ENCODE results near the gene CNPY3. TPM values are rescaled to one million over a fixed set of nuclear protein-coding genes. Genes with fewer than 3 reads are reported as not detected.
A peak's percentile ranks its signal among the peaks of the same experiment; 100 is the strongest.

Gene CNPY3
- total RNA-seq, 1 donor from 2014 or later = 14.0 TPM

GRCh38 chr6:42916288-42916687, 13.0 kb upstream of the CNPY3 start:
- Histone ChIP-seq H3K4me3 (ENCODE audit: low read depth, low read length) (no peak overlapping the region), H3K27me3 (ENCODE audit: control insufficient read depth, insufficient read depth, low read length) (no peaks in the 10 kb centered on the region), H3K36me3 (ENCODE audit: control insufficient read depth, insufficient read depth, low read length) (no peaks in the 10 kb centered on the region)
- no peak for TF ChIP-seq CTCF (IDR thresholded peaks at IDR 0.05; ENCODE audit: insufficient read depth, low read length, severe bottlenecking)
- DNase-seq (ENCODE audit: low read depth) (no peak), FAIRE-seq (peak; percentile 52)

- DNase-seq (ENCODE audit: low read depth) = no peak
Observed at GRCh38 chr6:42921801-42922200, 7.5 kb upstream of the CNPY3 start.

GRCh38 chr6:42923666-42924065, 5.6 kb upstream of the CNPY3 start:
- FAIRE-seq = no peak
- Histone ChIP-seq H3K36me3 (ENCODE audit: control insufficient read depth, insufficient read depth, low read length) (no peaks in the 10 kb centered on the region), H3K4me3 (ENCODE audit: low read depth, low read length) (no peak overlapping the region), H3K27me3 (ENCODE audit: control insufficient read depth, insufficient read depth, low read length) (no peaks in the 10 kb centered on the region)
- TF ChIP-seq CTCF (IDR thresholded peaks at IDR 0.05; ENCODE audit: insufficient read depth, low read length, severe bottlenecking) = no peak
- no peak for DNase-seq (ENCODE audit: low read depth)

More at GRCh38 chr6:42921801-42922200, 7.5 kb upstream of the CNPY3 start:
- no peak for TF ChIP-seq CTCF (IDR thresholded peaks at IDR 0.05; ENCODE audit: insufficient read depth, low read length, severe bottlenecking)
- no peaks in the 10 kb centered on the region for H3K36me3 ChIP-seq (ENCODE audit: control insufficient read depth, insufficient read depth, low read length)
- no peaks in the 10 kb centered on the region for H3K27me3 ChIP-seq (ENCODE audit: control insufficient read depth, insufficient read depth, low read length)
- no peak overlapping the region for H3K4me3 ChIP-seq (ENCODE audit: low read depth, low read length)
- FAIRE-seq = no peak

GRCh38 chr6:42925248-42925857, 3.9 kb upstream of the CNPY3 start:
- H3K27me3 ChIP-seq (ENCODE audit: control insufficient read depth, insufficient read depth, low read length) = no peaks in the 10 kb centered on the region
- no peak for DNase-seq (ENCODE audit: low read depth)
- no peak overlapping the region for H3K4me3 ChIP-seq (ENCODE audit: low read depth, low read length)
- no peak for FAIRE-seq
- H3K36me3 ChIP-seq (ENCODE audit: control insufficient read depth, insufficient read depth, low read length) = no peaks in the 10 kb centered on the region
- TF ChIP-seq CTCF (IDR thresholded peaks at IDR 0.05; ENCODE audit: insufficient read depth, low read length, severe bottlenecking) = no peak

GRCh38 chr6:42929821-42930360, 611 bp downstream of the CNPY3 start:
- Histone ChIP-seq H3K4me3 (ENCODE audit: low read depth, low read length) (peak overlapping the region; percentile 59), H3K36me3 (ENCODE audit: control insufficient read depth, insufficient read depth, low read length) (peaks cover 4% of the 10 kb centered on the region), H3K27me3 (ENCODE audit: control insufficient read depth, insufficient read depth, low read length) (no peaks in the 10 kb centered on the region)
- peak; percentile 78 for DNase-seq (ENCODE audit: low read depth)
- no peak for TF ChIP-seq CTCF (IDR thresholded peaks at IDR 0.05; ENCODE audit: insufficient read depth, low read length, severe bottlenecking)
- no peak for FAIRE-seq

- H3K4me3 ChIP-seq (ENCODE audit: low read depth, low read length) = no peak overlapping the region
- H3K36me3 ChIP-seq (ENCODE audit: control insufficient read depth, insufficient read depth, low read length) = peaks cover 11% of the 10 kb centered on the region
- FAIRE-seq (no peak), DNase-seq (ENCODE audit: low read depth) (no peak)
- no peaks in the 10 kb centered on the region for H3K27me3 ChIP-seq (ENCODE audit: control insufficient read depth, insufficient read depth, low read length)
- TF ChIP-seq CTCF (IDR thresholded peaks at IDR 0.05; ENCODE audit: insufficient read depth, low read length, severe bottlenecking) = no peak
Observed at GRCh38 chr6:42932412-42932811, 3.1 kb downstream of the CNPY3 start.

Data from bronchial epithelial cell (primary cell).